OCI-LY7 (cell line): ENCODE measurements around the gene KLHL13.

ENCODE experiments used
- CTCF ChIP-seq: fragments of 200-600 bp; sonication (generic); conservative IDR thresholded peaks from 2 replicates; pipeline ENCODE4 v1.5.1; 2014; ENCODE audit warnings: mild to moderate bottlenecking, antibody characterized with exemption, low read length, moderate library complexity, mixed read lengths
- EZH2phosphoT487 ChIP-seq: fragments of 200-600 bp; sonication (generic); IDR thresholded peaks from 2 replicates; pipeline ENCODE4 v1.6.1; 2018; ENCODE audit warnings: low read depth, borderline replicate concordance, mild to moderate bottlenecking, mixed run types, antibody characterized with exemption, low read length, moderate library complexity, mixed read lengths

- TF ChIP-seq CTCF (no peak), EZH2phosphoT487 (no peak)
Measured at GRCh38 chrX:118108304-118108703, 8.3 kb downstream of the KLHL13 start.
